MCF 10A (cell line): ENCODE data around the gene RPL7A. TPM values are rescaled to one million over a fixed set of nuclear protein-coding genes. Genes with fewer than 3 reads are reported as not detected.

Experiments used
- BruUV-seq: library from RNA; stranded (reverse); fragments of 400-500 nt; replicated peaks from 2 replicates; lab custom pipeline; 2021; lab: Mats Ljungman, UMichigan
- CTCF ChIA-PET: fragments of 300-600 bp; sonication (Branson Sonifier 250); formaldehyde crosslinking; extraction: SDS; loops from one replicate; lab custom pipeline; 2021; ENCODE audit warnings: antibody characterized with exemption, inconsistent platforms; lab: Yijun Ruan, JAX
- POLR2A ChIA-PET: fragments of 300-600, 350-650 bp; sonication (Branson Sonifier 250); formaldehyde crosslinking; extraction: SDS; loops from one replicate; lab custom pipeline; 2020; ENCODE audit warnings: antibody characterized with exemption, inconsistent platforms; lab: Yijun Ruan, JAX
- DNase-seq: peaks from one replicate; pipeline ENCODE4 v3.0.0-alpha.2; 2018; ENCODE audit not compliant: unreplicated experiment
- H3K27ac Mint-ChIP-seq: one replicate; pipeline ENCODE4 v1.8.0; 2022; ENCODE audit warnings: mild to moderate bottlenecking, low read depth, mixed read lengths; ENCODE audit not compliant: unreplicated experiment
- H3K27me3 Mint-ChIP-seq: one replicate; pipeline ENCODE4 v1.8.0; 2022; ENCODE audit warnings: mixed read lengths; ENCODE audit not compliant: insufficient read depth, unreplicated experiment
- H3K36me3 Mint-ChIP-seq: one replicate; pipeline ENCODE4 v1.8.0; 2022; ENCODE audit warnings: mild to moderate bottlenecking, moderate library complexity, mixed read lengths; ENCODE audit not compliant: insufficient read depth, unreplicated experiment
- H3K4me1 Mint-ChIP-seq: one replicate; pipeline ENCODE4 v1.8.0; 2022; ENCODE audit warnings: mixed read lengths; ENCODE audit not compliant: insufficient read depth, unreplicated experiment
- H3K4me3 Mint-ChIP-seq: one replicate; pipeline ENCODE4 v1.8.0; 2022; ENCODE audit warnings: mild to moderate bottlenecking, moderate library complexity, mixed read lengths; ENCODE audit not compliant: unreplicated experiment
- H3K9me3 Mint-ChIP-seq: one replicate; pipeline ENCODE4 v1.8.0; 2022; ENCODE audit warnings: mixed read lengths; ENCODE audit not compliant: unreplicated experiment
- intact Hi-C: fragments of 100-400 bp; cut with micrococcal nuclease; formaldehyde crosslinking; loops from 2 replicates; pipeline ENCODE4 v1.14.1; 2022
- total RNA-seq: library from RNA; stranded (reverse); gene quantifications from 2 replicates; pipeline ENCODE4 v1.2.3, GENCODE V29; 2022
- TF ChIP-seq, protein P1 (sequence below): fragments of 200-600 bp; IDR thresholded peaks from one replicate; pipeline ENCODE4 v1.8.0; 2022; ENCODE audit warnings: antibody characterized with exemption, mild to moderate bottlenecking; ENCODE audit not compliant: unreplicated experiment

Gene RPL7A
- total RNA-seq, 1 experiment from 2014 or later = 2,129 TPM

DNA sequence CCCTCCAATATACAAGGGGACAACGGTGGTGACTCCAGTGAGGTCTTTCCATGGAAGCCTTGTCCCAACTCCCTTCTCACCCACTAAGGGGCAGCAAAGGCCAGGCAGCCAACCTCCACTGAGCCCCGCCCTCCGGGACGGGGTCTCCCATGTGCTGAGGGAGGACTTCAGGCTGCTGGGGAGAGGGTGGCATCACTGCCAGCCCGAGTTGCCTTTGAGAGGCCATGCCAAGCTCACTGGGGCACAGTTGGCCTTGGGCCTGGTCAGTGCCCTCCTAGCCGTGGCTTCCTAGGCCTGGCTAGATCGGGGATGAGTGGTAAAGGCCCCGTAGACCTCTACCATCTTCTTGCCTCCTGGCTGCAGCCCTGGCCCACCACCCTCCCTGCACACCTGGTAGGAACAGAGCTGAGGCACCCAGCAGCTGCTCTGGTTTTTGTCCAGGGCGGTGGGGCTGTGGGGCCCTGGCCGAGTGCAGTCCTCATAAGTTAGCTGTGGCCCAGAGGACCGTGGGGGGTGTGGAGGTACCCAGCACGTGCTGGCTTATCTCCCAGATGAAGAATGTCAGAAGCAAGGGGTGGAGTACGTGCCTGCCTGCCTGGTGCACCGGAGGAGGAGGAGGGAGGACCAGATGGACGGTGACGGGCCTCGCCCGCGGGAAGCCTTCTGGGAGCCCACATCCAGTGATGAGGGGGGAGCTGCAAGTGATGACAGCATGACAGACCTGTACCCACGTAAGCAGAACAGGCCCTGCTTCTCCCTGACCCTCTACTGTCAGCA is 11.6 kb downstream of the RPL7A start:
- Mint-ChIP-seq H3K27me3 (no peaks in the 10 kb centered on the region), H3K9me3 (no peaks in the 10 kb centered on the region), H3K4me1 (peaks cover 18% of the 10 kb centered on the region), H3K4me3 (no peak overlapping the region), H3K27ac (no peak overlapping the region), H3K36me3 (peaks cover 55% of the 10 kb centered on the region)
- peak; percentile 23 for DNase-seq
- CTCF ChIA-PET = interaction anchor here (1.0 kb wide), 2 partner anchors 11 to 15 kb away, joined by 3 to 5 read pairs; no protein-coding TSS in a partner anchor
- TF ChIP-seq, protein P1, sequence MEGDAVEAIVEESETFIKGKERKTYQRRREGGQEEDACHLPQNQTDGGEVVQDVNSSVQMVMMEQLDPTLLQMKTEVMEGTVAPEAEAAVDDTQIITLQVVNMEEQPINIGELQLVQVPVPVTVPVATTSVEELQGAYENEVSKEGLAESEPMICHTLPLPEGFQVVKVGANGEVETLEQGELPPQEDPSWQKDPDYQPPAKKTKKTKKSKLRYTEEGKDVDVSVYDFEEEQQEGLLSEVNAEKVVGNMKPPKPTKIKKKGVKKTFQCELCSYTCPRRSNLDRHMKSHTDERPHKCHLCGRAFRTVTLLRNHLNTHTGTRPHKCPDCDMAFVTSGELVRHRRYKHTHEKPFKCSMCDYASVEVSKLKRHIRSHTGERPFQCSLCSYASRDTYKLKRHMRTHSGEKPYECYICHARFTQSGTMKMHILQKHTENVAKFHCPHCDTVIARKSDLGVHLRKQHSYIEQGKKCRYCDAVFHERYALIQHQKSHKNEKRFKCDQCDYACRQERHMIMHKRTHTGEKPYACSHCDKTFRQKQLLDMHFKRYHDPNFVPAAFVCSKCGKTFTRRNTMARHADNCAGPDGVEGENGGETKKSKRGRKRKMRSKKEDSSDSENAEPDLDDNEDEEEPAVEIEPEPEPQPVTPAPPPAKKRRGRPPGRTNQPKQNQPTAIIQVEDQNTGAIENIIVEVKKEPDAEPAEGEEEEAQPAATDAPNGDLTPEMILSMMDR = no peak
- no TSS peak for BruUV-seq
- POLR2A ChIA-PET = interaction anchor here (2.0 to 4.1 kb wide), 2 partner anchors 11 to 12 kb away, joined by 7 to 48 read pairs; partner anchors contain the start of genes MED22 and RPL7A
- intact Hi-C loops = no loop called here

DNA sequence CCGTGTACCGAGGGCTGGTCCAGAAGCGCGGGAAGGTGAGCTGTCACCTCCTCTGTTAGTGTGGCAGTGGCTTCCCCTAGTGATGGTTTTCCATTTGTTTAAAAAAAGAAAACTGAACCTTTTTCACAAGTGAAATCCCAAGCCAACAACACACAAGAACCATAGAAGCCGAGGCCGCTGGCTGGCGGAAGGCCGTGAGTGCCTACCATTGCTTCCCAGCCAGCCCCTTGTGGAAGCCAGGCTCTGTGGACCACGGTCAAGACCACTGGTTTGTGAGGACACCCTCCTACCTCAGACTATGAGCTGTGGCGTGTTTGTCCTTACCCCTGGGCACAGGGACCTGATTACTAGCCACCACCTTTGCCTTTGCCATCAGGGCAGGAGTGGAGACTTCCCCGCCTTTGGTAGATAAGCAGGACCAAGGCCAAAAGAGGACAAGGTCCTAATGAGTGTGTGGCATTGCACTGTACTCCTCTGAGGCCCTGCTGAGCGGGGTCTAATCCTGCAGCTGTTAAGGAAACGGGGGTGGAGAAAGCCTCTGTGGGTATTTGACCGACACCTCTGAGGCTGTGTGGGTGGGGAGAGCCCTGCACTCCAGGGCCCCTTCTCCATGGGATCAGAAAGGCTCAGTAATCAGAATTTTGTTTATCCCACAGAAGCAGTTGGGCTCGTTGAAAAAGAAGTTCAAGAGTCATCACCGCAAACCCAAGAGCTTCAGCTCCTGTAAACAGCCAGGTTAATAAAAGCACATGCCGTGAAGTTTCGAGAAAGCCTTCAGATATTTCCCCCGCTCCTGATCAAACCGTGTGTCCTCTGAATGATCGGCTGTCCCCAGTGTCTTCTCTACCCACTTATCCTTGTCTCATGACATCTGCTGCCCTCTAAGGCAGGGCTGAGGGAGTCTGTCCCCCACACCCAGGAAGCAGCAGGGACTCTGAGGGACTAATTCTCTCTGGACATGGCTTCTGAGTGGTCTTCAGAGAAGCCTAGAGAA is 12.7 kb downstream of the RPL7A start:
- H3K27me3 Mint-ChIP-seq = no peaks in the 10 kb centered on the region
- no peak overlapping the region for H3K4me3 Mint-ChIP-seq
- H3K36me3 Mint-ChIP-seq = peaks cover 63% of the 10 kb centered on the region
- DNase-seq = no peak
- no peak overlapping the region for H3K27ac Mint-ChIP-seq
- TF ChIP-seq, protein P1 = no peak
- peaks cover 18% of the 10 kb centered on the region for H3K4me1 Mint-ChIP-seq
- ChIA-PET CTCF (interaction anchor here (0.6 kb wide), 1 partner anchor 102 kb away, joined by 3 read pairs; no protein-coding TSS in a partner anchor), POLR2A (interaction anchor here (1.2 to 2.0 kb wide), 2 partner anchors 12 to 16 kb away, joined by 3 to 7 read pairs; partner anchors contain the start of genes MED22, RPL7A and STKLD1)
- no peaks in the 10 kb centered on the region for H3K9me3 Mint-ChIP-seq
- intact Hi-C loops = no loop called here
- no TSS peak for BruUV-seq

DNA sequence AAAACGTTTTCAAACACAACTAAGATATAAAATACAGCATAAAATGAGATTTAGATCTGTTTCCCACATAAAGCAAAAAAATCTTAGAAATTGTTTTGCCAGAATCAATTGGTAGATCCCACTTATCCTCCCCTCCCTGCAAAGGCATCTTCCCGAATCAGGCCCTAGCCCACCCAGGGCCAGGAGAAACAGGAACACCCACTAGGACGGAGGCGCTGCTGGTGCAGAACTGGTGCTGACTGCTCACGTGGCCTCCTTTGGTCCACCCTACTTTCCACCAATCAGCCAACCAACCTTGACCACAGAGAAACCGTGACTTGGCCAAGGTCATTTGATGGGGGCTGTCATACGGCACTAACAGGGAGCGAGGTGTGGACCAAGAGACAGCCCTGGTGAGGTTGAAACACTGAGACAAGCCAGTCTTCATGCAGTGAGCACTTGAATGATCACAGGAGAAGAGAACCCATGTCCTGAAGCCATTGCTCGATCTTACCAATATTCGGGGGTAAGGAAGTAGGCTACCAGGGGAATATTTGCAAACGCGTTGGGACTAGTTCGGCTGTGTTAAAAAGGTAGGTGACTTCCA is 13.6 kb downstream of the RPL7A start:
- Mint-ChIP-seq H3K36me3 (peaks cover 72% of the 10 kb centered on the region), H3K4me1 (peaks cover 18% of the 10 kb centered on the region), H3K27ac (no peak overlapping the region), H3K9me3 (no peaks in the 10 kb centered on the region), H3K27me3 (no peaks in the 10 kb centered on the region), H3K4me3 (no peak overlapping the region)
- TF ChIP-seq, protein P1 = no peak
- no peak for DNase-seq
- no TSS peak for BruUV-seq
- POLR2A ChIA-PET = interaction anchor here (0.7 to 2.0 kb wide), 3 partner anchors 11 to 15 kb away, joined by 3 to 7 read pairs (median 3); partner anchors contain the start of genes MED22, RPL7A and STKLD1
- intact Hi-C loops = no loop called here
- CTCF ChIA-PET = no interaction called here
